WTC11 (cell line): ENCODE measurements around the gene TCL1B. TPM values are rescaled to one million over a fixed set of nuclear protein-coding genes. Genes with fewer than 3 reads are reported as not detected.
A peak's percentile ranks its signal among the peaks of the same experiment; 100 is the strongest.

Experiments used
- ATAC-seq: fragments of 200-7000 bp; cut with Tn5 transposase; 2 replicates; pipeline ENCODE4 v1.10.0; 2021; ENCODE audit warnings: mild to moderate bottlenecking, moderate library complexity
- CTCF ChIA-PET: fragments of 300-600 bp; sonication (Branson Sonifier 250); formaldehyde crosslinking; loops from one replicate; lab custom pipeline; 2021; ENCODE audit warnings: antibody characterized with exemption; lab: Charles Lee
- POLR2A ChIA-PET: fragments of 350-600 bp; sonication (Branson Sonifier 250); formaldehyde crosslinking; loops from one replicate; lab custom pipeline; 2021; ENCODE audit warnings: antibody characterized with exemption; lab: Charles Lee
- DNase-seq: peaks from one replicate; pipeline ENCODE4 v3.0.0; 2021; ENCODE audit warnings: low spot score
- H3K27ac Mint-ChIP-seq: 2 replicates; pipeline ENCODE4 v1.8.0; 2021; ENCODE audit warnings: mixed read lengths
- H3K27me3 Mint-ChIP-seq: 2 replicates; pipeline ENCODE4 v1.8.0; 2021; ENCODE audit warnings: low read depth, mild to moderate bottlenecking, moderate library complexity, mixed read lengths
- H3K36me3 Mint-ChIP-seq: 2 replicates; pipeline ENCODE4 v1.8.0; 2021; ENCODE audit warnings: mixed read lengths
- H3K4me1 Mint-ChIP-seq: 2 replicates; pipeline ENCODE4 v1.8.0; 2022; ENCODE audit warnings: mixed read lengths
- H3K4me3 Mint-ChIP-seq: 2 replicates; pipeline ENCODE4 v1.8.0; 2021; ENCODE audit warnings: mild to moderate bottlenecking, moderate library complexity, mixed read lengths
- H3K9me3 Mint-ChIP-seq: 2 replicates; pipeline ENCODE4 v1.8.0; 2021; ENCODE audit warnings: mixed read lengths
- IRF2 ChIP-seq: sonication (generic); formaldehyde crosslinking; IDR thresholded peaks from 2 replicates; pipeline ENCODE4 v1.8.0; 2022; ENCODE audit warnings: low read depth, missing genetic modification reagents, borderline replicate concordance
- MXD4 ChIP-seq: fragments of 250-450 bp; sonication (Bioruptor Pico); IDR thresholded peaks from 2 replicates; pipeline ENCODE4 v1.8.0; 2021; ENCODE audit warnings: mild to moderate bottlenecking, moderate library complexity, borderline replicate concordance
- PRDM15 ChIP-seq: sonication (generic); formaldehyde crosslinking; IDR thresholded peaks from 2 replicates; pipeline ENCODE4 v1.8.0; 2022; ENCODE audit warnings: missing genetic modification reagents
- PRRX2 ChIP-seq: fragments of 250-450 bp; sonication (Bioruptor Pico); IDR thresholded peaks from 2 replicates; pipeline ENCODE4 v1.8.0; 2021; ENCODE audit warnings: mild to moderate bottlenecking
- SMAD3 ChIP-seq: sonication (generic); formaldehyde crosslinking; IDR thresholded peaks from 2 replicates; pipeline ENCODE4 v1.8.0; 2022; ENCODE audit warnings: missing genetic modification reagents, mild to moderate bottlenecking, borderline replicate concordance
- SOX15 ChIP-seq: fragments of 250-450 bp; sonication (Bioruptor Pico); IDR thresholded peaks from 2 replicates; pipeline ENCODE4 v1.9.0; 2021; ENCODE audit warnings: mild to moderate bottlenecking
- TEAD4 ChIP-seq: sonication (generic); formaldehyde crosslinking; IDR thresholded peaks from 2 replicates; pipeline ENCODE4 v1.8.0; 2022; ENCODE audit warnings: mild to moderate bottlenecking, missing genetic modification reagents
- USF2 ChIP-seq: sonication (generic); formaldehyde crosslinking; IDR thresholded peaks from 2 replicates; pipeline ENCODE4 v1.8.1; 2023; ENCODE audit warnings: mild to moderate bottlenecking, missing genetic modification reagents, moderate library complexity
- ZBTB21 ChIP-seq: sonication (generic); formaldehyde crosslinking; IDR thresholded peaks from 2 replicates; pipeline ENCODE4 v1.8.1; 2023; ENCODE audit warnings: mild to moderate bottlenecking, missing genetic modification reagents, borderline replicate concordance
- ZNF281 ChIP-seq: sonication (generic); formaldehyde crosslinking; IDR thresholded peaks from 2 replicates; pipeline ENCODE4 v1.8.0; 2023; ENCODE audit warnings: mild to moderate bottlenecking, missing genetic modification reagents
- ZNF671 ChIP-seq: fragments of 250-450 bp; sonication (Bioruptor Pico); IDR thresholded peaks from 2 replicates; pipeline ENCODE4 v1.8.0; 2021; ENCODE audit warnings: mild to moderate bottlenecking
- total RNA-seq: library from RNA; stranded (reverse); gene quantifications from 3 replicates; pipeline ENCODE4 v1.2.3, GENCODE V29; 2021
- TF ChIP-seq, protein P1 (sequence below): sonication (generic); formaldehyde crosslinking; IDR thresholded peaks from 2 replicates; pipeline ENCODE4 v1.8.0; 2022; ENCODE audit warnings: mild to moderate bottlenecking, missing genetic modification reagents
- TF ChIP-seq, protein P2 (sequence below): sonication (generic); formaldehyde crosslinking; IDR thresholded peaks from 2 replicates; pipeline ENCODE4 v1.8.0; 2022; ENCODE audit warnings: mild to moderate bottlenecking, missing genetic modification reagents
- TF ChIP-seq, protein P3 (sequence below): sonication (generic); formaldehyde crosslinking; IDR thresholded peaks from 2 replicates; pipeline ENCODE4 v1.8.1; 2022; ENCODE audit warnings: low read depth, missing genetic modification reagents, borderline replicate concordance
- TF ChIP-seq, protein P4 (sequence below): fragments of 200-600 bp; IDR thresholded peaks from 2 replicates; pipeline ENCODE4 v1.8.0; 2022; ENCODE audit warnings: antibody characterized with exemption

Gene TCL1B
- total RNA-seq, 1 experiment from 2014 or later, result 5.7 TPM

DNA sequence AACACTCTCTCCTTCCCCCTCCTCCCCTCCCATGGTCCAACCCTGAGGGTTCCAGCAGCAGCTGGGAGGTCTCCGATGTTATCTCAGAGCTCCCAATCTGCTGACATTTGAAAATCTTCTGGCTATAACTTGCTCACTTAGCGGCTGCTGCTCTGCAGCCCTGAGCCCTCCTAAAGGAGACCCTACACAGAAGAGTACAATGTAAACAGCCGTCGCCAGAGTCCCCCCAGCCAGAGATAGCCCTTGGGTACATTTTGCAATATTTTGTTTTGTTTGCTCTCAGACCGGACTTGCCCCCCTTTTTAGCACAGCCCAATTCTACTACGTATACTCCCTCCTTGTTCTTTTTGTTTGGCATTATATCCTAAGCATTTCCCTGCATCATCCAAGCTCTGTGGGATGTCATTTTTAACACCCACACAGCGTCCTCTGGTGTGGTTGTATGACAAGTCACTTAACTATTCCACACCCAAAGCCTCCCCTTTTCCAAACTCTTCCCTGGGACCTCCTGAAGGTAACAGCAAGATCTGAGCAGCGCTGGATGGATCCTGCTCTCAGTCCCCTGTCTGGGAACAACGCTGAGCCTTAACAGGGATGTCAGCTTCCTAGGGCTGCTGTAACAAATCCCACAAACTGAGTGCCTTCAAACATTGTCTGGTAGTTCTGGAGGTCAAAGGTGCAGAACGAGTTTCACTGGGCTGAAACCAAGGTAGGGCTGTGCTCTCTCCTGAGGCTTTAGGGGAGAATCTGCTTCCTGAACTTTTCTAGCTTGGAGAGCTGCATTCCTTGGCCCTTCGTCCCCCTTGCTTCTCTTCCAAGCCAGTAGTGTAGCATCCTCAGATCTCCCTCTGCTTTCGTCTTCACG lies 25.3 kb upstream of the TCL1B start (continued):
- TF ChIP-seq, protein P1, sequence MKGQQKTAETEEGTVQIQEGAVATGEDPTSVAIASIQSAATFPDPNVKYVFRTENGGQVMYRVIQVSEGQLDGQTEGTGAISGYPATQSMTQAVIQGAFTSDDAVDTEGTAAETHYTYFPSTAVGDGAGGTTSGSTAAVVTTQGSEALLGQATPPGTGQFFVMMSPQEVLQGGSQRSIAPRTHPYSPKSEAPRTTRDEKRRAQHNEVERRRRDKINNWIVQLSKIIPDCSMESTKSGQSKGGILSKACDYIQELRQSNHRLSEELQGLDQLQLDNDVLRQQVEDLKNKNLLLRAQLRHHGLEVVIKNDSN (CRISPR knock-in tag), result no peak
- TF ChIP-seq SMAD3 (no peak), PRRX2 (CRISPR knock-in tag) (no peak), TEAD4 (no peak), ZNF671 (CRISPR knock-in tag) (no peak), MXD4 (CRISPR knock-in tag) (no peak)
- TF ChIP-seq, protein P2, sequence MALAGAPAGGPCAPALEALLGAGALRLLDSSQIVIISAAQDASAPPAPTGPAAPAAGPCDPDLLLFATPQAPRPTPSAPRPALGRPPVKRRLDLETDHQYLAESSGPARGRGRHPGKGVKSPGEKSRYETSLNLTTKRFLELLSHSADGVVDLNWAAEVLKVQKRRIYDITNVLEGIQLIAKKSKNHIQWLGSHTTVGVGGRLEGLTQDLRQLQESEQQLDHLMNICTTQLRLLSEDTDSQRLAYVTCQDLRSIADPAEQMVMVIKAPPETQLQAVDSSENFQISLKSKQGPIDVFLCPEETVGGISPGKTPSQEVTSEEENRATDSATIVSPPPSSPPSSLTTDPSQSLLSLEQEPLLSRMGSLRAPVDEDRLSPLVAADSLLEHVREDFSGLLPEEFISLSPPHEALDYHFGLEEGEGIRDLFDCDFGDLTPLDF (CRISPR knock-in tag), result no peak
- TF ChIP-seq, all 79 proteins: peak for 0

- Mint-ChIP-seq H3K4me3 (no peak overlapping the region), H3K27ac (no peak overlapping the region), H3K36me3 (no peaks in the 10 kb centered on the region), H3K4me1 (peaks cover 31% of the 10 kb centered on the region), H3K27me3 (peaks cover 14% of the 10 kb centered on the region), H3K9me3 (no peaks in the 10 kb centered on the region)
- DNase-seq (no peak), ATAC-seq (no peak)
- ChIA-PET POLR2A (interaction anchor here (0.6 kb wide), 1 partner anchor 354 kb away, joined by 3 read pairs; no protein-coding TSS in a partner anchor), CTCF (interaction anchor here (1.2 to 1.3 kb wide), 2 partner anchors 18 to 135 kb away, joined by 3 read pairs; no protein-coding TSS in a partner anchor)
- TF ChIP-seq, protein P2 (CRISPR knock-in tag), result no peak
- TF ChIP-seq IRF2 (CRISPR knock-in tag), result no peak
- no peak for TF ChIP-seq PRDM15 (CRISPR knock-in tag)
- TF ChIP-seq ZBTB21 (CRISPR knock-in tag), result no peak
- no peak for TF ChIP-seq SOX15 (CRISPR knock-in tag)
- TF ChIP-seq, protein P3, sequence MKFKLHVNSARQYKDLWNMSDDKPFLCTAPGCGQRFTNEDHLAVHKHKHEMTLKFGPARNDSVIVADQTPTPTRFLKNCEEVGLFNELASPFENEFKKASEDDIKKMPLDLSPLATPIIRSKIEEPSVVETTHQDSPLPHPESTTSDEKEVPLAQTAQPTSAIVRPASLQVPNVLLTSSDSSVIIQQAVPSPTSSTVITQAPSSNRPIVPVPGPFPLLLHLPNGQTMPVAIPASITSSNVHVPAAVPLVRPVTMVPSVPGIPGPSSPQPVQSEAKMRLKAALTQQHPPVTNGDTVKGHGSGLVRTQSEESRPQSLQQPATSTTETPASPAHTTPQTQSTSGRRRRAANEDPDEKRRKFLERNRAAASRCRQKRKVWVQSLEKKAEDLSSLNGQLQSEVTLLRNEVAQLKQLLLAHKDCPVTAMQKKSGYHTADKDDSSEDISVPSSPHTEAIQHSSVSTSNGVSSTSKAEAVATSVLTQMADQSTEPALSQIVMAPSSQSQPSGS (CRISPR knock-in tag), result no peak
- TF ChIP-seq ZNF281 (CRISPR knock-in tag), result no peak
- TF ChIP-seq, protein P4, sequence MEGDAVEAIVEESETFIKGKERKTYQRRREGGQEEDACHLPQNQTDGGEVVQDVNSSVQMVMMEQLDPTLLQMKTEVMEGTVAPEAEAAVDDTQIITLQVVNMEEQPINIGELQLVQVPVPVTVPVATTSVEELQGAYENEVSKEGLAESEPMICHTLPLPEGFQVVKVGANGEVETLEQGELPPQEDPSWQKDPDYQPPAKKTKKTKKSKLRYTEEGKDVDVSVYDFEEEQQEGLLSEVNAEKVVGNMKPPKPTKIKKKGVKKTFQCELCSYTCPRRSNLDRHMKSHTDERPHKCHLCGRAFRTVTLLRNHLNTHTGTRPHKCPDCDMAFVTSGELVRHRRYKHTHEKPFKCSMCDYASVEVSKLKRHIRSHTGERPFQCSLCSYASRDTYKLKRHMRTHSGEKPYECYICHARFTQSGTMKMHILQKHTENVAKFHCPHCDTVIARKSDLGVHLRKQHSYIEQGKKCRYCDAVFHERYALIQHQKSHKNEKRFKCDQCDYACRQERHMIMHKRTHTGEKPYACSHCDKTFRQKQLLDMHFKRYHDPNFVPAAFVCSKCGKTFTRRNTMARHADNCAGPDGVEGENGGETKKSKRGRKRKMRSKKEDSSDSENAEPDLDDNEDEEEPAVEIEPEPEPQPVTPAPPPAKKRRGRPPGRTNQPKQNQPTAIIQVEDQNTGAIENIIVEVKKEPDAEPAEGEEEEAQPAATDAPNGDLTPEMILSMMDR, result no peak
- TF ChIP-seq USF2 (CRISPR knock-in tag), result peak; percentile 73
- TF ChIP-seq, protein P1 (CRISPR knock-in tag), result 0 out of 2 replicates have a peak, but pooled peaks have one; percentile 53
Measured at GRCh38 chr14:95662376-95663186, 23.6 kb upstream of the TCL1B start.
